Activated CD8-positive, alpha-beta memory T cell treated with anti-CD3 and anti-CD28 coated beads, Interleukin-2, amount 10 ng/mL, durations not matched to agents 7 days and 5 days (primary cell): Measurements from ENCODE around the gene ZFYVE26. TPM values are rescaled to one million over a fixed set of nuclear protein-coding genes. Genes with fewer than 3 reads are reported as not detected.

ENCODE experiments used
- ATAC-seq: fragments of 150-1000 bp; cut with Tn5 transposase; one replicate; pipeline ENCODE4 v1.10.0; 2021; ENCODE audit warnings: moderate library complexity
- CTCF ChIA-PET: fragments of 350-600 bp; sonication (Branson Sonifier 250); formaldehyde crosslinking; loops from one replicate; lab custom pipeline; 2021; ENCODE audit warnings: antibody characterized with exemption; lab: Charles Lee
- DNase-seq: peaks from one replicate; pipeline ENCODE4 v3.0.0-alpha.2; 2020
- H3K27ac Mint-ChIP-seq: one replicate; pipeline ENCODE4 v1.8.0; 2021; ENCODE audit warnings: mild to moderate bottlenecking, mixed read lengths
- H3K27me3 Mint-ChIP-seq: one replicate; pipeline ENCODE4 v1.8.0; 2021; ENCODE audit warnings: mixed read lengths
- H3K36me3 Mint-ChIP-seq: one replicate; pipeline ENCODE4 v1.8.0; 2021; ENCODE audit warnings: mild to moderate bottlenecking, mixed read lengths
- H3K4me1 Mint-ChIP-seq: one replicate; pipeline ENCODE4 v1.8.0; 2021; ENCODE audit warnings: mixed read lengths
- H3K4me3 Mint-ChIP-seq: one replicate; pipeline ENCODE4 v1.8.0; 2021; ENCODE audit warnings: mild to moderate bottlenecking, moderate library complexity, mixed read lengths
- H3K9me3 Mint-ChIP-seq: one replicate; pipeline ENCODE4 v1.8.0; 2022; ENCODE audit warnings: low read depth, mixed read lengths
- total RNA-seq, 2 experiments: library from RNA; stranded (reverse); gene quantifications; one replicate each; pipeline ENCODE4 v1.2.3, GENCODE V29; 2021

Gene ZFYVE26
- total RNA-seq, 2 experiments from 2014 or later, result 25.3 to 27.0 TPM

- Mint-ChIP-seq H3K36me3 (peaks cover 28% of the 10 kb centered on the region), H3K4me3 (no peak overlapping the region), H3K27ac (no peak overlapping the region), H3K9me3 (no peaks in the 10 kb centered on the region), H3K27me3 (no peaks in the 10 kb centered on the region), H3K4me1 (peaks cover 14% of the 10 kb centered on the region)
- CTCF ChIA-PET, result interaction anchor here (1.0 kb wide), 1 partner anchor 86 kb away, joined by 3 read pairs; the partner anchor contains the start of gene RDH12
- no peak for DNase-seq
- no peak for ATAC-seq
These were observed 28.7 kb downstream of the ZFYVE26 start for GRCh38 chr14:67787673-67788072.

DNA sequence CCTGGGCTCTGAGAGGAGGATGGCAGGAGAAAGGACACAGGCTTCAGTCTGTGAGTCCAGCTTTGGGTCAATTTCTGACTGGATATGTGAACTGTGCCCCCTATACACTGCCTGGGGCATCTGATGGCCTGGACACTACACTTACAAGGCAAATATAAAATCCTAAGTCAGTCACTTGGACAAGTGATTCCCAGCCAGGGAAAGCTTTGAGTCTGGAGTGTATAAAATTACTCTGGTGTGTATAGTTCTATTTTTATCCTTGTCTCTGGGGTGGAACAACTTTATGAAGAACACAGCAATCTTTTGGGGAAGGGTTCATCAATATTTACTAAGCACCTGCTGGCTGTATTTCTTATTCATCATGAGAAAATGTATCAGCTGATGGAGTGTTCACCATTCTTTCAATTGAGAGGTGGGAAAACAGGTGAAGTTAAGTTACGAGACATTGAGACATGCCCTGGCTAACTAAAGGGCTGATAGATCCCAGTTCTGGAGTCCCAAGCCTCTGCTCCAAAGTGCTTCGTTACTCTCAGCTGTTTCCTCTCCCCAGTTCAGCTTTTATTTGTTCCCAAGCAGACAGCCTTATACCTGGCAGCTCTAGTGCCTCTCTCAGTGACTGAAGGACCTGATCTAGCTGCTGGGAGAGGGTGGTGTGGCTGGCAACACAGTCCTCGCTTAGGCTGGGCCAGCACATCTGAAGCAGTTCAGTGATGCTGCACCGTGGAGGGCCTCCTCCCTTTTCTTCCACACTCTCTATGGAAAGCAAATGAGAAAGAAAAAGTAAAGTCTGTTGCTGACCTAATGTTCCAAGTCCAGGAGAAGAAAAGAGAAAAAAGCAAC, 30.9 kb downstream of the ZFYVE26 start:
- DNase-seq, result no peak
- CTCF ChIA-PET, result no interaction called here
- no peak overlapping the region for H3K4me3 Mint-ChIP-seq
- no peaks in the 10 kb centered on the region for H3K27me3 Mint-ChIP-seq
- H3K9me3 Mint-ChIP-seq, result no peaks in the 10 kb centered on the region
- H3K4me1 Mint-ChIP-seq, result peaks cover 14% of the 10 kb centered on the region
- H3K36me3 Mint-ChIP-seq, result peaks cover 28% of the 10 kb centered on the region
- H3K27ac Mint-ChIP-seq, result peak overlapping the region; percentile 9
- ATAC-seq, result no peak

- no peaks in the 10 kb centered on the region for H3K27me3 Mint-ChIP-seq
- H3K36me3 Mint-ChIP-seq, result peaks cover 25% of the 10 kb centered on the region
- H3K27ac Mint-ChIP-seq, result peak overlapping the region; percentile 35
- no peaks in the 10 kb centered on the region for H3K9me3 Mint-ChIP-seq
- peaks cover 14% of the 10 kb centered on the region for H3K4me1 Mint-ChIP-seq
- CTCF ChIA-PET, result no interaction called here
- ATAC-seq (peak; percentile 45), DNase-seq (peak; percentile 51)
- H3K4me3 Mint-ChIP-seq, result no peak overlapping the region
These were observed 32.1 kb downstream of the ZFYVE26 start for GRCh38 chr14:67784244-67784823.

- no peak overlapping the region for H3K27ac Mint-ChIP-seq
- peaks cover 14% of the 10 kb centered on the region for H3K4me1 Mint-ChIP-seq
- CTCF ChIA-PET, result no interaction called here
- no peak for DNase-seq
- no peak overlapping the region for H3K4me3 Mint-ChIP-seq
- H3K9me3 Mint-ChIP-seq, result no peaks in the 10 kb centered on the region
- no peak for ATAC-seq
- peaks cover 23% of the 10 kb centered on the region for H3K36me3 Mint-ChIP-seq
- no peaks in the 10 kb centered on the region for H3K27me3 Mint-ChIP-seq
These were observed 34.3 kb downstream of the ZFYVE26 start for GRCh38 chr14:67782090-67782489.

GRCh38 chr14:67778792-67779191, 37.6 kb downstream of the ZFYVE26 start:
- Mint-ChIP-seq H3K27me3 (no peaks in the 10 kb centered on the region), H3K9me3 (no peaks in the 10 kb centered on the region), H3K4me3 (no peak overlapping the region), H3K27ac (peak overlapping the region; percentile 33), H3K36me3 (peaks cover 23% of the 10 kb centered on the region), H3K4me1 (peaks cover 3% of the 10 kb centered on the region)
- ATAC-seq (no peak), DNase-seq (no peak)
- CTCF ChIA-PET, result interaction anchor here (1.4 kb wide), 1 partner anchor 16 kb away, joined by 3 read pairs; no protein-coding TSS in a partner anchor

DNA sequence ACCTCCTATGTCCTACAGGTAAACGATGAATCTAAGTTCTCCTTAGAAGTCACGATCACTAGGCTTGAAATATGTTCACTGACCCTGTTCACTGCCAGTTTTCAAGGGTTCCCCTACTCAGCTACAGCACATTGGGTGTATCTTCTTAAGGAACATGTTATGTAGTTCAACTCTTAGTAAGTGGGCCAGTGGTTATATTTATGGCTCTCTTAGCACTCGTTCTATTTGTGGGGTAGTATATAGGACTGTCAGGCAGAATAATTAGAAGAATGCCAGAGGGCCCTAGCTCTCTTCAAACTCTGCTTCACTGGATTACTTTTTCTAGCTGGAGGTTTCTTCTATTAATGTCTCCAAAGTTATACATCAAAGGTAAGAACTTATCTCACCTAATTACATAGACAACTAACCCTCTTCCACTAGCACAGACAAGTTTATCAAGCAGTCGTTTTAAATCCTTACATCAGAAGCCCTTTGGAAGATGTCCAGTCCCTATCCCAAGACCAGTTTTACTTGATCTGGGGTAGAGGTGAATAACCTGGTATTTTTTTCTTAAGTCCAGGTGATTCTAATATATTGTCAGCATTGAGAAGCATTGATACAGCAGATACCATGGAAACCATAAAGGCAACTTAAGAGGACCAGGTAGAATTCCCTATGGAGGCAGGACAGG, 39.6 kb downstream of the ZFYVE26 start:
- no peaks in the 10 kb centered on the region for H3K27me3 Mint-ChIP-seq

GRCh38 chr14:67773844-67774377, 42.5 kb downstream of the ZFYVE26 start:
- Mint-ChIP-seq H3K27ac (no peak overlapping the region), H3K36me3 (peaks cover 45% of the 10 kb centered on the region), H3K4me1 (peaks cover 4% of the 10 kb centered on the region), H3K9me3 (no peaks in the 10 kb centered on the region), H3K4me3 (no peak overlapping the region), H3K27me3 (no peaks in the 10 kb centered on the region)
- CTCF ChIA-PET, result no interaction called here
- DNase-seq, result no peak
- ATAC-seq, result no peak

More for the DNA sequence above, 39.6 kb downstream of the ZFYVE26 start:
- H3K27ac Mint-ChIP-seq, result no peak overlapping the region
- peaks cover 4% of the 10 kb centered on the region for H3K4me1 Mint-ChIP-seq
- no peak overlapping the region for H3K4me3 Mint-ChIP-seq
- ATAC-seq (no peak), DNase-seq (no peak)
- H3K36me3 Mint-ChIP-seq, result peaks cover 36% of the 10 kb centered on the region
- CTCF ChIA-PET, result no interaction called here
- no peaks in the 10 kb centered on the region for H3K9me3 Mint-ChIP-seq

- CTCF ChIA-PET, result no interaction called here
- Mint-ChIP-seq H3K4me3 (no peak overlapping the region), H3K36me3 (peaks cover 32% of the 10 kb centered on the region), H3K4me1 (no peaks in the 10 kb centered on the region), H3K27ac (no peak overlapping the region), H3K9me3 (no peaks in the 10 kb centered on the region), H3K27me3 (no peaks in the 10 kb centered on the region)
- DNase-seq, result no peak
- ATAC-seq, result no peak
These were observed 48.2 kb downstream of the ZFYVE26 start for GRCh38 chr14:67768219-67768618.

DNA sequence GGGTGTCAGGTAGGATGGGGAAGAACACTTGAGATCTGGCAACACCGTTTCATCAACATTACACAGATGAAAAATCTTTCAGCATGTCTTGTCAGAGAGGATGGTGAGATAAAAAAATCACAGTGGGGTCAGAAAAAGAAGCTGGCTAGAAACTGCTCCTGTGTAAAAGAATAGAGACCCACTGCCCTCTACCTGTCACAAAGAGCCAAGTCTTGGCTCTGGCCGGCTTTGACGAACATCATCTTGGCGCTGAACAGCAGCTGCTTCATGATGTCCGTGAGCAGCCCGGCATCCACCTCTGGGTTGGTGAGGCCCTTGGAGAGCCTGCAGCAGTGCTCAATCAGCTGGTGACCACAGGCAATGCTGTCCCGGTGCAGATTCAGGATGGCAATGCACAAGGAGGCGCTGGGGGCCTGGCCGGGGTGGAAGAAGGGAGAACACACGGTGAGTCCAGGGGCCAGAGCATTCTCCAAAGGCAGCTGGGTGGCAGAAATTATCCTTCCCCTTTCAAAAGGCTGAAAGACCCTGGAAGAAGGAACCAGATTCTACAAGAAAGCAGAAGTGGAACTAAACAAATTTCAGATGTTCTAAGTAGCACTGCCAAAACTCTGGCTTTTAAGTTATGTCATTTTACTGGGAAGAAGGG, 50.2 kb downstream of the ZFYVE26 start:
- CTCF ChIA-PET, result interaction anchor here (1.6 kb wide), 1 partner anchor 61 kb away, joined by 4 read pairs; no protein-coding TSS in a partner anchor

DNA sequence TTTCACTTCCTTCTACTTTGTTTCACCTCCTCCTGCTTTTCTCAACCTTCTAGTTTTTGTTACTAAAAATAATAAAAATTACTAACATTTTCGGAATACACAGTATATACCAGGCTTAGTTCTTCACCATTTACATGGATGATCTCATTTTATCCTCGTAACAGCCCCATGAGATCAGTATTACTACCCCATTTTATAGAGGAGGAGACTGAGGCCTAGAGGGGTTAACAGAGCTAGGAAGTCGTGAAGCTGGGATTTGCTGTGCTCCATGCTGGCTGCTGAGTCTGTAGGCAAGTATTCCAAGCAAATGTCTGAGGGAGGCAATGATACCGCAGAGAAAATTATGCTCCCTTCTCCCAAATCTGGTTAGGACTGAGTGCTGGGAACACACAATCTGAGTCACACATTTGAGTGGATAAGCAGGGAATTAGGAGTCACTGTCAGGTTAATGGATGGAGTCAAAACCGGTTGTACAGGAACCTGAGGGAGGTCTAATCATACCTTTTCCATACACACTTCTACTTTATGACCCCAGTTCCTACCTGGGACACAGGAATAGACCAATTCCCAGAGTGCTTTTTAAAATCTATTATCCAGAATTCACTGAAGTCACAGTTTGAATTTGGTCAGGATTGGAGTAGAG, 51.1 kb downstream of the ZFYVE26 start:
- H3K27me3 Mint-ChIP-seq, result no peaks in the 10 kb centered on the region
- no peaks in the 10 kb centered on the region for H3K9me3 Mint-ChIP-seq
- DNase-seq, result no peak
- no peak overlapping the region for H3K4me3 Mint-ChIP-seq
- CTCF ChIA-PET, result interaction anchor here (1.6 kb wide), 1 partner anchor 60 kb away, joined by 4 read pairs; no protein-coding TSS in a partner anchor
- no peak overlapping the region for H3K27ac Mint-ChIP-seq
- peaks cover 4% of the 10 kb centered on the region for H3K4me1 Mint-ChIP-seq
- peaks cover 20% of the 10 kb centered on the region for H3K36me3 Mint-ChIP-seq
- ATAC-seq, result no peak

More for the DNA sequence above, 50.2 kb downstream of the ZFYVE26 start:
- Mint-ChIP-seq H3K36me3 (peaks cover 20% of the 10 kb centered on the region), H3K9me3 (no peaks in the 10 kb centered on the region), H3K27me3 (no peaks in the 10 kb centered on the region), H3K27ac (no peak overlapping the region), H3K4me3 (no peak overlapping the region), H3K4me1 (peaks cover 4% of the 10 kb centered on the region)
- DNase-seq (no peak), ATAC-seq (no peak)

DNA sequence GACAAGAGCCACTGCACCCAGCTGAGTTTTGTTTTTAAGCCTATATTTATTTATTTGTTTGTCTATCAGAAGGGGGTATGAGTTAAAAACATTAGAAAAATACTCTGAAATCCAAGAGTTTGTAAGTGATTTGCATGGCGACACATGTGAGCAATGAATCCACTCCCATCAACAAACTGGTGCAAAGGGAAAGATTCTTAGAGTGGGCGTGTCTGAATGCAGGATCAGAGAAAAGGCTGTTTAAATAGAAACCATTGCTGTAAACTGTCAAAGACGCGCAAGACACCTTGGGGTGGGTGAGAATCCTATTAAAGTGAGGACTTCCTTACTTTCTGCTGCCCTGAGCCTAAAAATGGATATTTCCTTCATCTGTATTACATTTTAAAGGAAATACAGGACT, 51.9 kb downstream of the ZFYVE26 start:
- Mint-ChIP-seq H3K27ac (no peak overlapping the region), H3K9me3 (no peaks in the 10 kb centered on the region), H3K4me3 (no peak overlapping the region), H3K4me1 (peaks cover 4% of the 10 kb centered on the region), H3K27me3 (no peaks in the 10 kb centered on the region), H3K36me3 (peaks cover 19% of the 10 kb centered on the region)
- CTCF ChIA-PET, result no interaction called here
- DNase-seq (no peak), ATAC-seq (no peak)

GRCh38 chr14:67763158-67763822, 53.1 kb downstream of the ZFYVE26 start:
- Mint-ChIP-seq H3K36me3 (peaks cover 14% of the 10 kb centered on the region), H3K4me1 (peaks cover 4% of the 10 kb centered on the region), H3K27me3 (no peaks in the 10 kb centered on the region), H3K9me3 (no peaks in the 10 kb centered on the region), H3K27ac (no peak overlapping the region), H3K4me3 (no peak overlapping the region)
- ATAC-seq (no peak), DNase-seq (no peak)
- CTCF ChIA-PET, result no interaction called here
